Hepatocyte (in vitro differentiated cells): ENCODE results near the gene CFAP410.

Experiments used
- EZH2 ChIP-seq: fragments of 200-600 bp; sonication (generic); IDR thresholded peaks from 2 replicates; pipeline ENCODE4 v1.6.1; 2016; ENCODE audit warnings: antibody characterized with exemption, mild to moderate bottlenecking, borderline replicate concordance
- EZH2phosphoT487 ChIP-seq: fragments of 200-600 bp; sonication (generic); IDR thresholded peaks from one replicate; pipeline ENCODE4 v1.6.1; 2018; ENCODE audit warnings: antibody characterized with exemption, mild to moderate bottlenecking, low read depth, moderate library complexity; ENCODE audit not compliant: unreplicated experiment, severe bottlenecking
- TF ChIP-seq, protein P1 (sequence below): fragments of 200-600 bp; sonication (generic); IDR thresholded peaks from 2 replicates; pipeline ENCODE4 v1.5.1; 2016; ENCODE audit warnings: antibody characterized with exemption, mild to moderate bottlenecking; ENCODE audit not compliant: poor library complexity

DNA sequence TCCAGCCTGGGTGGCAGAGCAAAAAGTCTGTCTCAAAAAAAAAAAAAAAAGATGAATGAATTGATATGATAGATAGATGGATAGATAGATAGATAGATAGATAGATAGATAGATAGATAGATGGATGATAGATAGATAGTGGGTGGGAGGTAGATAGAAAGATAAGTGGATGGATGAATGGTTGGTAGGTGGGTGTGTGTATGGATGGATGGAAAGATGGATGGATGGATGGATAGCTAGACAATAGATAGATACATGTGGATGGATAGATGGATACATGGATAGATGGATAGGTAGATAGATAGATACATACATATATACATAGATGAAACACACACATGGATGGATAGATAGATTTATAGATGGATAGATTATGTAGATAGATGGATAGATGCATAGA, 42.7 kb upstream of the CFAP410 start:
- TF ChIP-seq EZH2 (no peak), EZH2phosphoT487 (no peak)
- TF ChIP-seq, protein P1, sequence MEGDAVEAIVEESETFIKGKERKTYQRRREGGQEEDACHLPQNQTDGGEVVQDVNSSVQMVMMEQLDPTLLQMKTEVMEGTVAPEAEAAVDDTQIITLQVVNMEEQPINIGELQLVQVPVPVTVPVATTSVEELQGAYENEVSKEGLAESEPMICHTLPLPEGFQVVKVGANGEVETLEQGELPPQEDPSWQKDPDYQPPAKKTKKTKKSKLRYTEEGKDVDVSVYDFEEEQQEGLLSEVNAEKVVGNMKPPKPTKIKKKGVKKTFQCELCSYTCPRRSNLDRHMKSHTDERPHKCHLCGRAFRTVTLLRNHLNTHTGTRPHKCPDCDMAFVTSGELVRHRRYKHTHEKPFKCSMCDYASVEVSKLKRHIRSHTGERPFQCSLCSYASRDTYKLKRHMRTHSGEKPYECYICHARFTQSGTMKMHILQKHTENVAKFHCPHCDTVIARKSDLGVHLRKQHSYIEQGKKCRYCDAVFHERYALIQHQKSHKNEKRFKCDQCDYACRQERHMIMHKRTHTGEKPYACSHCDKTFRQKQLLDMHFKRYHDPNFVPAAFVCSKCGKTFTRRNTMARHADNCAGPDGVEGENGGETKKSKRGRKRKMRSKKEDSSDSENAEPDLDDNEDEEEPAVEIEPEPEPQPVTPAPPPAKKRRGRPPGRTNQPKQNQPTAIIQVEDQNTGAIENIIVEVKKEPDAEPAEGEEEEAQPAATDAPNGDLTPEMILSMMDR: no peak
